Measurements from ENCODE around the gene VWC2. TPM values are rescaled to one million over a fixed set of nuclear protein-coding genes. Genes with fewer than 3 reads are reported as not detected.
A peak's percentile ranks its signal among the peaks of the same experiment; 100 is the strongest.

Gene VWC2
- 0.98 and 1.6 TPM in 2 replicates for total RNA-seq
- polyA plus RNA-seq, result 0.30 and 0.67 TPM in 2 replicates

DNA sequence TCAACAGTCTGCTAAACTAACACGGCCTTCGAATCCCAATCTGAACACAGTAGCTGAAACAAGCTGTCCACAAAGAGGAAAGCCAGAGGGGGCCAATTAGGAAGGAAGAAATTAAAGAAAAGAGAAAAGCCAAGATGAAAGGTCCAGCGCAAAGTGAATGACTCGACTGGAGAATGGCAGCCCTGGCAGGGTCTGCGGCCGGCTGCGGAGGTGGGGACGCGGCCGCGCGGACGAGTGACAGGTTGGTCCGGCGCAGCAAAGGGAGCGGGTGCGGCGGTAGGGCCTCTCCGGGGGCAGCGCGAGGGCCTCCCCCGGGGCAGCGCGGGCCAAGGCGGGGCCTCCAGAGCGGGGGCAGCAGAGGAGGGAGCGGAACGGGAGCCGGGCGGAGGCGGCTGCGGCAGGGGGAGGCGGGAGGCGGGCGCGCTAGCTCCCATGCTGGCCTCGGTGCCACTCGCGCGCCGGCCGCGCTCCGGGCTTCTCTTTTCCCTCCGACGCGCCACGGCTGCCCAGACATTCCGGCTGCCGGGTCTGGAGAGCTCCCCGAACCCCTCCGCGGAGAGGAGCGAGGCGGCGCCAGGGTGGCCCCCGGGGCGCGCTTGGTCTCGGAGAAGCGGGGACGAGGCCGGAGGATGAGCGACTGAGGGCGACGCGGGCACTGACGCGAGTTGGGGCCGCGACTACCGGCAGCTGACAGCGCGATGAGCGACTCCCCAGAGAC lies at the start of gene VWC2:
Gene VWC2 (plus strand): TSS at position 421 of the 718 bp plus-strand sequence. CDS start 1,798 bp downstream, outside the sequence.
- H3K4me3 ChIP-seq, result peak within 1 kb of the TSS; percentile 80
- H3K36me3 ChIP-seq, result no peaks in the 10 kb centered on the region
- H3K27me3 ChIP-seq, result peaks cover 75% of the 10 kb centered on the region
- TF ChIP-seq, protein P1, sequence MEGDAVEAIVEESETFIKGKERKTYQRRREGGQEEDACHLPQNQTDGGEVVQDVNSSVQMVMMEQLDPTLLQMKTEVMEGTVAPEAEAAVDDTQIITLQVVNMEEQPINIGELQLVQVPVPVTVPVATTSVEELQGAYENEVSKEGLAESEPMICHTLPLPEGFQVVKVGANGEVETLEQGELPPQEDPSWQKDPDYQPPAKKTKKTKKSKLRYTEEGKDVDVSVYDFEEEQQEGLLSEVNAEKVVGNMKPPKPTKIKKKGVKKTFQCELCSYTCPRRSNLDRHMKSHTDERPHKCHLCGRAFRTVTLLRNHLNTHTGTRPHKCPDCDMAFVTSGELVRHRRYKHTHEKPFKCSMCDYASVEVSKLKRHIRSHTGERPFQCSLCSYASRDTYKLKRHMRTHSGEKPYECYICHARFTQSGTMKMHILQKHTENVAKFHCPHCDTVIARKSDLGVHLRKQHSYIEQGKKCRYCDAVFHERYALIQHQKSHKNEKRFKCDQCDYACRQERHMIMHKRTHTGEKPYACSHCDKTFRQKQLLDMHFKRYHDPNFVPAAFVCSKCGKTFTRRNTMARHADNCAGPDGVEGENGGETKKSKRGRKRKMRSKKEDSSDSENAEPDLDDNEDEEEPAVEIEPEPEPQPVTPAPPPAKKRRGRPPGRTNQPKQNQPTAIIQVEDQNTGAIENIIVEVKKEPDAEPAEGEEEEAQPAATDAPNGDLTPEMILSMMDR (IDR thresholded peaks at IDR 0.05; ENCODE audit: low read depth, low read length), result no peak
- H3K4me1 ChIP-seq (ENCODE audit: low read depth), result peaks cover 17% of the 10 kb centered on the region
- DNase-seq (ENCODE audit: low read depth in 1 of 2, low spot score in 1 of 2), result peak in 1 of 2 donors; percentile 52
- H3K27ac ChIP-seq, result no peak within 1 kb of the TSS
- H3K9me3 ChIP-seq (ENCODE audit: low read depth), result no peaks in the 10 kb centered on the region

DNA sequence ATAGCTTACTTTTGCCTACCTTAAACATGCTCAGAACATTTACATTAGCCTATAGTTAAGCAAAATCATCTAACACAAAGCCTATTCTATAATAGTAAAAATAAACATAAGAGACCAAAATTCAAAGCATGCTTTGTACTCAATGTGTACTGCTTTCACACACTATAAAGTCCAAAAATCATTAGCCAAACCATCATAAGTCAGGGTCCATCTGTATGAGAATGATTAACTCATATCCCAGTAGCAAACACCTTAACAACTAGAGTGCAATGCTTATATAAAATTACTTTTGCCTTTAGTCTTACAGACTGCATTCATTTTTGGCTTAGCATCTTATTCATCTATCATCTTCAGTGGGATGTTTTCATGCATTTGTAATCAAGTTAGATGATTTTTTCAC lies 49.4 kb upstream of the VWC2 start:
- no peak overlapping the region for H3K4me3 ChIP-seq
- H3K27ac ChIP-seq, result no peak overlapping the region
- H3K27me3 ChIP-seq, result no peaks in the 10 kb centered on the region
- TF ChIP-seq, protein P1 (IDR thresholded peaks at IDR 0.05; ENCODE audit: low read depth, low read length), result no peak
- no peaks in the 10 kb centered on the region for H3K4me1 ChIP-seq (ENCODE audit: low read depth)
- no peak for DNase-seq (ENCODE audit: low read depth in 1 of 2, low spot score in 1 of 2)
- H3K36me3 ChIP-seq, result no peaks in the 10 kb centered on the region
- no peaks in the 10 kb centered on the region for H3K9me3 ChIP-seq (ENCODE audit: low read depth)

DNA sequence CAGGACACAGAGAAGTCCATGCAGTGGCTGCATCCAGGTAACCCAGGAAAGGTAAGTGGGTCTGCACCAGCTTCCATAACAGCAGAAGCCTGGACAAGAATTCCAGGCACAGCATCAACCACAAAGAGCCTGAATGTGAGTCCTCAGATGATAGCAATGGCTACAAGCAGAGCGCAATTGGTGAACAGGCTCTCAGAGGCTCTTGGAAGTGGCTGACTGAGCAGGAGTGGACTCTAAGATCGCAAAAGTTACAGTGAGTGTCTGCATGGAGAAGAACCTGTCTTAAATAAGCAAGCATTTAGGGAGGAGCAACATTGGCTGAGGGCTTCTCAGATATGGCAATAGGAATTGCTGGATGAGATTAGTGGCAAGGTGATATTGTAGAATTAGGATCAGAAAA lies 41.6 kb upstream of the VWC2 start:
- H3K4me1 ChIP-seq (ENCODE audit: low read depth), result no peaks in the 10 kb centered on the region
- no peaks in the 10 kb centered on the region for H3K27me3 ChIP-seq
- DNase-seq (ENCODE audit: low read depth in 1 of 2, low spot score in 1 of 2), result no peak
- H3K9me3 ChIP-seq (ENCODE audit: low read depth), result no peaks in the 10 kb centered on the region
- no peak overlapping the region for H3K4me3 ChIP-seq
- TF ChIP-seq, protein P1 (IDR thresholded peaks at IDR 0.05; ENCODE audit: low read depth, low read length), result no peak
- H3K27ac ChIP-seq, result no peak overlapping the region
- no peaks in the 10 kb centered on the region for H3K36me3 ChIP-seq

DNA sequence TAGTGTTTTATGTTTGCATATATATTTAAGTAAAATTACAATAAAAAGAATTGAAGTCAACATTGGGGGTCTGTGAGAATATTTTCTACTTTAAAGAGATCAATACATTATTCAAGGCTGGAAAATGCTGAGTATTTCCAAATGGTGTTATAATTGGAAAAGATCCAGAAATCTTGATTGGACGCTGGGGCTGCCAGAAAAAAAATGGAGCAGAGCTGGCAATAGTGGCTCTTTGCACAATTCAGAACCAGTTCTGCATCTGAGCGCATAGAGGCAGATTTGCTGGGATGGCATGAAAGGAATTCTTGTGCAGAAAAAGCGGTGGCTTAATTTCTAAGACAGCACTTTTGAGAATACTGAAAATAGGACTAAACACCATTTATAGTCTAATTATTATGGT lies 10.8 kb upstream of the VWC2 start:
- Histone ChIP-seq H3K4me1 (ENCODE audit: low read depth) (no peaks in the 10 kb centered on the region), H3K27ac (no peak overlapping the region), H3K9me3 (ENCODE audit: low read depth) (no peaks in the 10 kb centered on the region), H3K4me3 (no peak overlapping the region), H3K27me3 (no peaks in the 10 kb centered on the region), H3K36me3 (no peaks in the 10 kb centered on the region)
- DNase-seq (ENCODE audit: low read depth in 1 of 2, low spot score in 1 of 2), result no peak
- TF ChIP-seq, protein P1 (IDR thresholded peaks at IDR 0.05; ENCODE audit: low read depth, low read length), result no peak

DNA sequence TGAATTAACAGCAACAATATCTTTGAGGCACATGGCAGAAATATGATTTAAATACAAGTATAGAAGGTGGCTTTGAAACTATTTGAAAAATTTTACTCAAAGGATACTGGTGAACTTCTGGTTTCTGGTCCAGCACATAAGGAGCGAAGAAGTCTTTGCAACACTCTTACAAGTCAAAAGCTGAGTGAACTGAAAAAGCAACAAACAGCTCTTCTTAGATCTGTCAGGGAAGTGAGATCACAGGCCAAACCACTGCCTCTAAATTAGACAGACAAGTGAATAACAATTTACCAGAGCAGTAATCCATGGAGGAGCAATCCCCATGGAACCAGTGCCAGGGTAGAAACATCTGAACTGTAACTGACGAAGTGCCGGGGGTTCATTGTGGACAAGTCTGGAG lies 9.6 kb upstream of the VWC2 start:
- Histone ChIP-seq H3K36me3 (no peaks in the 10 kb centered on the region), H3K27me3 (peaks cover 7% of the 10 kb centered on the region), H3K27ac (no peak overlapping the region), H3K4me3 (no peak overlapping the region), H3K4me1 (ENCODE audit: low read depth) (no peaks in the 10 kb centered on the region), H3K9me3 (ENCODE audit: low read depth) (no peaks in the 10 kb centered on the region)
- TF ChIP-seq, protein P1 (IDR thresholded peaks at IDR 0.05; ENCODE audit: low read depth, low read length), result no peak
- DNase-seq (ENCODE audit: low read depth in 1 of 2, low spot score in 1 of 2), result no peak

Data from cardiac muscle cell (in vitro differentiated cells and primary cell).